Measurements from ENCODE around the gene CDIP1. TPM values are rescaled to one million over a fixed set of nuclear protein-coding genes. Genes with fewer than 3 reads are reported as not detected.
A peak's percentile ranks its signal among the peaks of the same experiment; 100 is the strongest.

CDIP1 gene
- total RNA-seq, 4 donors from 2014 or later, result 16.2 to 40.2 (median 24.0) TPM

- Histone ChIP-seq H3K4me3 (peak overlapping the region in 2 of 4 donors; percentile 16 to 18), H3K36me3 (peaks cover 0 to 22% (median 0%) of the 10 kb centered on the region in 3 donors), H3K4me1 (peaks cover 0 to 56% (median 24%) of the 10 kb centered on the region in 4 donors), H3K9me3 (no peaks in the 10 kb centered on the region), H3K27me3 (no peaks in the 10 kb centered on the region), H3K27ac (peak overlapping the region in 3 of 4 donors; percentile 61 to 89 (median 76))
- TF ChIP-seq POLR2A (IDR thresholded peaks at IDR 0.05), result no peak
- no peak for TF ChIP-seq CTCF (IDR thresholded peaks at IDR 0.05)
- no peak for TF ChIP-seq EP300 (IDR thresholded peaks at IDR 0.05)
- DNase-seq (ENCODE audit: low spot score in 2 of 2), result no peak
- 15% methylated on average over 5 of the region's 5 CpGs for WGBS, 2 donors
Observed at GRCh38 chr16:4501071-4501478, 37.5 kb downstream of the CDIP1 start.

- DNase-seq (ENCODE audit: low spot score in 2 of 2), result no peak
- H3K27ac ChIP-seq, result peak overlapping the region in 3 of 4 donors; percentile 61 to 89 (median 76)
- no peaks in the 10 kb centered on the region for H3K9me3 ChIP-seq
- WGBS, 2 donors, result 27 to 55% methylated on average over 2 to 3 of the region's 3 CpGs
- peak overlapping the region in 1 of 4 donors; percentile 16 for H3K4me3 ChIP-seq
- H3K4me1 ChIP-seq, result peaks cover 0 to 55% (median 21%) of the 10 kb centered on the region in 4 donors
- peaks cover 0 to 15% (median 0%) of the 10 kb centered on the region in 3 donors for H3K36me3 ChIP-seq
- no peak for TF ChIP-seq POLR2A (IDR thresholded peaks at IDR 0.05)
- peak in 1 of 2 donors; percentile 5 for TF ChIP-seq EP300 (IDR thresholded peaks at IDR 0.05)
- no peaks in the 10 kb centered on the region for H3K27me3 ChIP-seq
Observed at GRCh38 chr16:4500272-4500671, 38.3 kb downstream of the CDIP1 start.

- no peak overlapping the region for H3K27ac ChIP-seq
- H3K36me3 ChIP-seq, result peaks cover 0 to 15% (median 0%) of the 10 kb centered on the region in 3 donors
- no peak for DNase-seq (ENCODE audit: low spot score in 2 of 2)
- H3K9me3 ChIP-seq, result no peaks in the 10 kb centered on the region
- TF ChIP-seq CTCF (IDR thresholded peaks at IDR 0.05) (no peak), POLR2A (IDR thresholded peaks at IDR 0.05) (no peak), EP300 (IDR thresholded peaks at IDR 0.05) (no peak)
- 97% methylated on average over 4 of the region's 4 CpGs for WGBS, 2 donors
- no peaks in the 10 kb centered on the region for H3K27me3 ChIP-seq
- no peak overlapping the region for H3K4me3 ChIP-seq
- peaks cover 0 to 58% (median 20%) of the 10 kb centered on the region in 4 donors for H3K4me1 ChIP-seq
Observed at GRCh38 chr16:4499196-4499555, 39.4 kb downstream of the CDIP1 start.

- H3K27ac ChIP-seq, result no peak overlapping the region
- H3K9me3 ChIP-seq, result no peaks in the 10 kb centered on the region
- peaks cover 0 to 16% (median 0%) of the 10 kb centered on the region in 3 donors for H3K36me3 ChIP-seq
- TF ChIP-seq EP300 (IDR thresholded peaks at IDR 0.05) (no peak), CTCF (IDR thresholded peaks at IDR 0.05) (no peak), POLR2A (IDR thresholded peaks at IDR 0.05) (no peak)
- WGBS, 2 donors, result 77 to 80% methylated on average over 8 of the region's 8 CpGs
- H3K4me3 ChIP-seq, result no peak overlapping the region
- no peaks in the 10 kb centered on the region for H3K27me3 ChIP-seq
- H3K4me1 ChIP-seq, result peaks cover 0 to 55% (median 17%) of the 10 kb centered on the region in 4 donors
- DNase-seq (ENCODE audit: low spot score in 2 of 2), result no peak
Observed at GRCh38 chr16:4498546-4499195, 39.9 kb downstream of the CDIP1 start.

GRCh38 chr16:4496305-4496704, 42.3 kb downstream of the CDIP1 start:
- H3K4me1 ChIP-seq, result peaks cover 0 to 35% (median 13%) of the 10 kb centered on the region in 4 donors
- no peaks in the 10 kb centered on the region for H3K27me3 ChIP-seq
- TF ChIP-seq EP300 (IDR thresholded peaks at IDR 0.05) (no peak), POLR2A (IDR thresholded peaks at IDR 0.05) (no peak), CTCF (IDR thresholded peaks at IDR 0.05) (no peak)
- H3K9me3 ChIP-seq, result no peaks in the 10 kb centered on the region
- no peak overlapping the region for H3K27ac ChIP-seq
- WGBS, 2 donors, result 81 to 87% methylated on average over 4 of the region's 4 CpGs
- DNase-seq (ENCODE audit: low spot score in 2 of 2), result no peak
- no peak overlapping the region for H3K4me3 ChIP-seq
- H3K36me3 ChIP-seq, result peaks cover 0 to 28% (median 0%) of the 10 kb centered on the region in 3 donors
